Activated CD8-positive, alpha-beta T cell treated with anti-CD3 and anti-CD28 coated beads, Interleukin-2, amount 10 ng/mL, durations not matched to agents 7 days and 5 days (primary cell): ENCODE data around the gene SLC12A8. TPM values are rescaled to one million over a fixed set of nuclear protein-coding genes. Genes with fewer than 3 reads are reported as not detected.
A peak's percentile ranks its signal among the peaks of the same experiment; 100 is the strongest.

Experiments
- ATAC-seq: fragments of 150-1000 bp; cut with Tn5 transposase; one replicate; pipeline ENCODE4 v1.10.0; 2021; ENCODE audit warnings: moderate library complexity
- CTCF ChIA-PET: fragments of 350-600 bp; sonication (Branson Sonifier 250); formaldehyde crosslinking; loops from one replicate; lab custom pipeline; 2021; ENCODE audit warnings: antibody characterized with exemption; lab: Charles Lee
- POLR2A ChIA-PET: fragments of 350-600 bp; sonication (Branson Sonifier 250); formaldehyde crosslinking; loops from one replicate; lab custom pipeline; 2021; ENCODE audit warnings: antibody characterized with exemption; lab: Charles Lee
- DNase-seq: peaks from one replicate; pipeline ENCODE4 v3.0.0-alpha.2; 2020
- H3K27ac Mint-ChIP-seq: one replicate; pipeline ENCODE4 v1.8.0; 2021; ENCODE audit warnings: mild to moderate bottlenecking, mixed read lengths
- H3K27me3 Mint-ChIP-seq: one replicate; pipeline ENCODE4 v1.8.0; 2021; ENCODE audit warnings: low read depth, mixed read lengths
- H3K36me3 Mint-ChIP-seq: one replicate; pipeline ENCODE4 v1.8.0; 2021; ENCODE audit warnings: low read depth, mixed read lengths
- H3K4me1 Mint-ChIP-seq: one replicate; pipeline ENCODE4 v1.8.0; 2021; ENCODE audit warnings: low read depth, mixed read lengths
- H3K4me3 Mint-ChIP-seq: one replicate; pipeline ENCODE4 v1.8.0; 2021; ENCODE audit warnings: mild to moderate bottlenecking, mixed read lengths
- H3K9me3 Mint-ChIP-seq: one replicate; pipeline ENCODE4 v1.8.0; 2022; ENCODE audit warnings: mixed read lengths; ENCODE audit not compliant: insufficient read depth
- total RNA-seq, 2 experiments: library from RNA; stranded (reverse); gene quantifications; one replicate each; pipeline ENCODE4 v1.2.3, GENCODE V29; 2021

Gene SLC12A8
- total RNA-seq, 2 experiments from 2014 or later: 0.45 to 0.50 TPM

GRCh38 chr3:125236331-125236903 is 23.9 kb upstream of the SLC12A8 start:
- ATAC-seq (no peak), DNase-seq (no peak)
- Mint-ChIP-seq H3K27me3 (no peaks in the 10 kb centered on the region), H3K27ac (no peak overlapping the region), H3K4me1 (peaks cover 4% of the 10 kb centered on the region), H3K36me3 (peaks cover 44% of the 10 kb centered on the region), H3K4me3 (no peak overlapping the region), H3K9me3 (no peaks in the 10 kb centered on the region)
- POLR2A ChIA-PET: no interaction called here
- CTCF ChIA-PET: no interaction called here

- Mint-ChIP-seq H3K4me3 (no peak overlapping the region), H3K9me3 (no peaks in the 10 kb centered on the region), H3K27me3 (no peaks in the 10 kb centered on the region), H3K4me1 (no peaks in the 10 kb centered on the region), H3K27ac (no peak overlapping the region), H3K36me3 (peaks cover 45% of the 10 kb centered on the region)
- ATAC-seq (no peak), DNase-seq (no peak)
- CTCF ChIA-PET: interaction anchor here (1.4 kb wide), 1 partner anchor 9 kb away, joined by 3 read pairs; no protein-coding TSS in a partner anchor
- POLR2A ChIA-PET: no interaction called here
Measured at GRCh38 chr3:125234831-125235230, 22.3 kb upstream of the SLC12A8 start.

GRCh38 chr3:125232401-125232800 is 19.9 kb upstream of the SLC12A8 start:
- ChIA-PET POLR2A (no interaction called here), CTCF (interaction anchor here (0.6 kb wide), 1 partner anchor 242 kb away, joined by 3 read pairs; no protein-coding TSS in a partner anchor)
- Mint-ChIP-seq H3K27ac (no peak overlapping the region), H3K4me1 (no peaks in the 10 kb centered on the region), H3K4me3 (no peak overlapping the region), H3K9me3 (no peaks in the 10 kb centered on the region), H3K27me3 (no peaks in the 10 kb centered on the region), H3K36me3 (peaks cover 37% of the 10 kb centered on the region)
- DNase-seq (no peak), ATAC-seq (no peak)

GRCh38 chr3:125231895-125232294 is 19.3 kb upstream of the SLC12A8 start:
- Mint-ChIP-seq H3K27me3 (no peaks in the 10 kb centered on the region), H3K27ac (no peak overlapping the region), H3K4me3 (no peak overlapping the region), H3K36me3 (peaks cover 35% of the 10 kb centered on the region), H3K9me3 (no peaks in the 10 kb centered on the region), H3K4me1 (no peaks in the 10 kb centered on the region)
- ChIA-PET CTCF (interaction anchor here (0.6 kb wide), 1 partner anchor 242 kb away, joined by 3 read pairs; no protein-coding TSS in a partner anchor), POLR2A (no interaction called here)
- no peak for DNase-seq
- ATAC-seq: no peak

- H3K36me3 Mint-ChIP-seq: peaks cover 26% of the 10 kb centered on the region
- POLR2A ChIA-PET: no interaction called here
- H3K27me3 Mint-ChIP-seq: no peaks in the 10 kb centered on the region
- H3K4me3 Mint-ChIP-seq: no peak overlapping the region
- no peak for ATAC-seq
- H3K27ac Mint-ChIP-seq: no peak overlapping the region
- H3K9me3 Mint-ChIP-seq: no peaks in the 10 kb centered on the region
- CTCF ChIA-PET: no interaction called here
- no peak for DNase-seq
- no peaks in the 10 kb centered on the region for H3K4me1 Mint-ChIP-seq
Measured at GRCh38 chr3:125229707-125230106, 17.2 kb upstream of the SLC12A8 start.

- POLR2A ChIA-PET: no interaction called here
- H3K36me3 Mint-ChIP-seq: peaks cover 26% of the 10 kb centered on the region
- no peak for ATAC-seq
Measured at GRCh38 chr3:125229168-125229567, 16.6 kb upstream of the SLC12A8 start.

GRCh38 chr3:125221831-125222230 is 9.3 kb upstream of the SLC12A8 start:
- H3K4me3 Mint-ChIP-seq: no peak overlapping the region
- no peaks in the 10 kb centered on the region for H3K36me3 Mint-ChIP-seq
- ChIA-PET POLR2A (no interaction called here), CTCF (interaction anchor here (1.5 kb wide), 1 partner anchor 27 kb away, joined by 3 read pairs; no protein-coding TSS in a partner anchor)
- ATAC-seq: no peak
- DNase-seq: no peak
- H3K4me1 Mint-ChIP-seq: peaks cover 21% of the 10 kb centered on the region
- H3K9me3 Mint-ChIP-seq: no peaks in the 10 kb centered on the region
- H3K27me3 Mint-ChIP-seq: no peaks in the 10 kb centered on the region
- no peak overlapping the region for H3K27ac Mint-ChIP-seq

More at GRCh38 chr3:125229168-125229567, 16.6 kb upstream of the SLC12A8 start:
- DNase-seq: no peak
- Mint-ChIP-seq H3K4me1 (no peaks in the 10 kb centered on the region), H3K27ac (no peak overlapping the region), H3K9me3 (no peaks in the 10 kb centered on the region), H3K27me3 (no peaks in the 10 kb centered on the region), H3K4me3 (no peak overlapping the region)
- CTCF ChIA-PET: no interaction called here

GRCh38 chr3:125220727-125221429 is 8.3 kb upstream of the SLC12A8 start:
- Mint-ChIP-seq H3K27ac (no peak overlapping the region), H3K4me3 (no peak overlapping the region)

GRCh38 chr3:125220183-125220582 is 7.6 kb upstream of the SLC12A8 start:
- H3K36me3 Mint-ChIP-seq: no peaks in the 10 kb centered on the region
- no peak overlapping the region for H3K27ac Mint-ChIP-seq
- no peak overlapping the region for H3K4me3 Mint-ChIP-seq
- no peaks in the 10 kb centered on the region for H3K9me3 Mint-ChIP-seq
- CTCF ChIA-PET: interaction anchor here (2.0 kb wide), 1 partner anchor 18 kb away, joined by 4 read pairs; no protein-coding TSS in a partner anchor
- peaks cover 21% of the 10 kb centered on the region for H3K4me1 Mint-ChIP-seq
- H3K27me3 Mint-ChIP-seq: no peaks in the 10 kb centered on the region
- POLR2A ChIA-PET: no interaction called here
- ATAC-seq (no peak), DNase-seq (no peak)

More at GRCh38 chr3:125220727-125221429, 8.3 kb upstream of the SLC12A8 start:
- peak; percentile 50 for ATAC-seq
- CTCF ChIA-PET: interaction anchor here (2.0 kb wide), 1 partner anchor 19 kb away, joined by 4 read pairs; no protein-coding TSS in a partner anchor
- Mint-ChIP-seq H3K9me3 (no peaks in the 10 kb centered on the region), H3K4me1 (peaks cover 21% of the 10 kb centered on the region), H3K36me3 (no peaks in the 10 kb centered on the region), H3K27me3 (no peaks in the 10 kb centered on the region)
- POLR2A ChIA-PET: no interaction called here
- no peak for DNase-seq

GRCh38 chr3:125219261-125219701 is 6.7 kb upstream of the SLC12A8 start:
- DNase-seq: no peak
- POLR2A ChIA-PET: no interaction called here
- Mint-ChIP-seq H3K27me3 (peaks cover 6% of the 10 kb centered on the region), H3K9me3 (no peaks in the 10 kb centered on the region), H3K4me3 (no peak overlapping the region), H3K4me1 (peaks cover 30% of the 10 kb centered on the region), H3K27ac (no peak overlapping the region), H3K36me3 (no peaks in the 10 kb centered on the region)
- no peak for ATAC-seq
- CTCF ChIA-PET: no interaction called here

GRCh38 chr3:125214738-125215137 is 2.2 kb upstream of the SLC12A8 start:
- Mint-ChIP-seq H3K36me3 (no peaks in the 10 kb centered on the region), H3K9me3 (no peaks in the 10 kb centered on the region), H3K4me3 (no peak overlapping the region), H3K27ac (peak overlapping the region; percentile 3), H3K27me3 (peaks cover 40% of the 10 kb centered on the region), H3K4me1 (peaks cover 18% of the 10 kb centered on the region)
- ChIA-PET POLR2A (no interaction called here), CTCF (interaction anchor here (1.3 to 1.4 kb wide), 2 partner anchors 13 to 453 kb away, joined by 4 to 6 read pairs; no protein-coding TSS in a partner anchor)
- no peak for DNase-seq
- ATAC-seq: peak; percentile 25
